GM12878 (cell line): ENCODE measurements around the gene SHISA6.

Experiments
- CBX5 ChIP-seq: sonication (generic); IDR thresholded peaks from 2 replicates; pipeline ENCODE4 v1.6.1; 2016; ENCODE audit warnings: low read depth, moderate library complexity, mild to moderate bottlenecking, inconsistent platforms
- EGR1 ChIP-seq, 2 experiments: IDR thresholded peaks; 1 replicate in 1 of 2; 2 replicates in 1 of 2; pipeline ENCODE4 v1.6.1; 2011 to 2012; ENCODE audit warnings: low read depth in 2 of 2, low read length in 2 of 2, borderline replicate concordance in 1 of 2, mild to moderate bottlenecking in 1 of 2, moderate library complexity in 1 of 2
- FOXK2 ChIP-seq: fragments of 450-650 bp; IDR thresholded peaks from 2 replicates; pipeline ENCODE4 v1.6.1; 2017; ENCODE audit warnings: mild to moderate bottlenecking, moderate library complexity
- POLR2A ChIP-seq: IDR thresholded peaks from 2 replicates; pipeline ENCODE4 v1.6.1; 2011; ENCODE audit warnings: low read depth, mild to moderate bottlenecking, low read length
- TCF12 ChIP-seq: IDR thresholded peaks from 2 replicates; pipeline ENCODE4 v1.6.1; 2011; ENCODE audit warnings: low read depth, mild to moderate bottlenecking, low read length
- TF ChIP-seq, protein P1 (sequence below): IDR thresholded peaks from 2 replicates; pipeline ENCODE4 v1.6.1; 2012; ENCODE audit warnings: low read length, inconsistent platforms
- TF ChIP-seq, protein P2 (sequence below): IDR thresholded peaks from 2 replicates; pipeline ENCODE4 v1.6.1; 2011; ENCODE audit warnings: low read depth, low read length, improper control_type of control experiment, borderline replicate concordance

DNA sequence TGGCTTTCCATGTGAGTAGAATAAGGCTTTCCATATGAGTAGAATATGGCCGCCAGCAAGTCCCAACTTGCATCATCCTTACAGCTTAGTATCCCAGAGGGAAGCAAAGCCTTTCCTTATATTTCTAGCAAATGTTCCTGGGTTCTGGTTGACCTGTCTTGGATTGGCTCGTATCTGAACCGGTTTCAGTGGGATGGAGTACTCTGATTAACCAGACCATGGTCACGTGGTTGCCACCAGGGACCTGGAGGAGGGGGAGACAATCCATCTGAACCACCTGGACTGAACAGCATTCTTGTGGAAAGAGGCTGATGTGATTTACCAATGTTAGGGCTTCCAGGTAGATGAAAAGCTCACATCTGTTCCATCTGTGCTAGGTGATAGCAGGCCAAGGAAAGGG, 89.0 kb downstream of the SHISA6 start:
- TF ChIP-seq POLR2A (no peak), CBX5 (no peak), FOXK2 (no peak), TCF12 (no peak), EGR1 (IDR thresholded peaks at IDR 0.05; ENCODE audit: borderline replicate concordance in 1 of 2, low read depth in 2 of 2, low read length in 2 of 2) (no peak)
- TF ChIP-seq, protein P1, sequence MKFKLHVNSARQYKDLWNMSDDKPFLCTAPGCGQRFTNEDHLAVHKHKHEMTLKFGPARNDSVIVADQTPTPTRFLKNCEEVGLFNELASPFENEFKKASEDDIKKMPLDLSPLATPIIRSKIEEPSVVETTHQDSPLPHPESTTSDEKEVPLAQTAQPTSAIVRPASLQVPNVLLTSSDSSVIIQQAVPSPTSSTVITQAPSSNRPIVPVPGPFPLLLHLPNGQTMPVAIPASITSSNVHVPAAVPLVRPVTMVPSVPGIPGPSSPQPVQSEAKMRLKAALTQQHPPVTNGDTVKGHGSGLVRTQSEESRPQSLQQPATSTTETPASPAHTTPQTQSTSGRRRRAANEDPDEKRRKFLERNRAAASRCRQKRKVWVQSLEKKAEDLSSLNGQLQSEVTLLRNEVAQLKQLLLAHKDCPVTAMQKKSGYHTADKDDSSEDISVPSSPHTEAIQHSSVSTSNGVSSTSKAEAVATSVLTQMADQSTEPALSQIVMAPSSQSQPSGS, result no peak
- TF ChIP-seq, protein P2, sequence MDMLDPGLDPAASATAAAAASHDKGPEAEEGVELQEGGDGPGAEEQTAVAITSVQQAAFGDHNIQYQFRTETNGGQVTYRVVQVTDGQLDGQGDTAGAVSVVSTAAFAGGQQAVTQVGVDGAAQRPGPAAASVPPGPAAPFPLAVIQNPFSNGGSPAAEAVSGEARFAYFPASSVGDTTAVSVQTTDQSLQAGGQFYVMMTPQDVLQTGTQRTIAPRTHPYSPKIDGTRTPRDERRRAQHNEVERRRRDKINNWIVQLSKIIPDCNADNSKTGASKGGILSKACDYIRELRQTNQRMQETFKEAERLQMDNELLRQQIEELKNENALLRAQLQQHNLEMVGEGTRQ, result no peak
